ENCODE data around the gene CIDEA. TPM values are rescaled to one million over a fixed set of nuclear protein-coding genes. Genes with fewer than 3 reads are reported as not detected.

CIDEA gene, protein sequence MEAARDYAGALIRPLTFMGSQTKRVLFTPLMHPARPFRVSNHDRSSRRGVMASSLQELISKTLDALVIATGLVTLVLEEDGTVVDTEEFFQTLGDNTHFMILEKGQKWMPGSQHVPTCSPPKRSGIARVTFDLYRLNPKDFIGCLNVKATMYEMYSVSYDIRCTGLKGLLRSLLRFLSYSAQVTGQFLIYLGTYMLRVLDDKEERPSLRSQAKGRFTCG
- total RNA-seq: not detected

DNA sequence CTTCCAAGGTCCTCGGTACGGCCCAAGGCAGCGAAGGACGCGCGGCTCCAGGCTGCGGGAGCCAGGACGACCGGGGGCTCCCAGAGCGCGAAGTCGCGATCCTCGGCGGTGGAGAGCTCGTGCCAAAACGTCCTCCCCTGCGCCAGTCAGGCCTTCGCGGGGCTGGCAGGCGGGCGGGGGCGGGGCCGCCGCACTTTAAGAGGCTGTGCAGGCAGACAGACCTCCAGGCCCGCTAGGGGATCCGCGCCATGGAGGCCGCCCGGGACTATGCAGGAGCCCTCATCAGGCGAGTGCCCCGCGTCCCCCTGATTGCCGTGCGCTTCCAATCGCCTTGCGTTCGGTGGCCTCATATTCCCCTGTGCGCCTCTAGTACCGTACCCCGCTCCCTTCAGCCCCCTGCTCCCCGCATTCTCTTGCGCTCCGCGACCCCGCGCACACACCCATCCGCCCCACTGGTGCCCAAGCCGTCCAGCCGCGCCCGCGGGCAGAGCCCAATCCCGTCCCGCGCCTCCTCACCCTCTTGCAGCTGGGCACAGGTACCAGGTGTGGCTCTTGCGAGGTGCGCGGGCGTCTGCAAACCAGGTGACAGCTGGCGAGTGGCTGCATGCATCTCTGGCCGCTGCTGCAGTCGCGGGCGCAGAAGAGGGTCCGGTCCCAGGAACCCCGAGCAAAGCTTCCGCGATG, at the start of gene CIDEA:
TSS of gene CIDEA (plus strand) at position 226 of the 684 bp plus-strand sequence. CDS start at position 249, 23 bp downstream.

DNA sequence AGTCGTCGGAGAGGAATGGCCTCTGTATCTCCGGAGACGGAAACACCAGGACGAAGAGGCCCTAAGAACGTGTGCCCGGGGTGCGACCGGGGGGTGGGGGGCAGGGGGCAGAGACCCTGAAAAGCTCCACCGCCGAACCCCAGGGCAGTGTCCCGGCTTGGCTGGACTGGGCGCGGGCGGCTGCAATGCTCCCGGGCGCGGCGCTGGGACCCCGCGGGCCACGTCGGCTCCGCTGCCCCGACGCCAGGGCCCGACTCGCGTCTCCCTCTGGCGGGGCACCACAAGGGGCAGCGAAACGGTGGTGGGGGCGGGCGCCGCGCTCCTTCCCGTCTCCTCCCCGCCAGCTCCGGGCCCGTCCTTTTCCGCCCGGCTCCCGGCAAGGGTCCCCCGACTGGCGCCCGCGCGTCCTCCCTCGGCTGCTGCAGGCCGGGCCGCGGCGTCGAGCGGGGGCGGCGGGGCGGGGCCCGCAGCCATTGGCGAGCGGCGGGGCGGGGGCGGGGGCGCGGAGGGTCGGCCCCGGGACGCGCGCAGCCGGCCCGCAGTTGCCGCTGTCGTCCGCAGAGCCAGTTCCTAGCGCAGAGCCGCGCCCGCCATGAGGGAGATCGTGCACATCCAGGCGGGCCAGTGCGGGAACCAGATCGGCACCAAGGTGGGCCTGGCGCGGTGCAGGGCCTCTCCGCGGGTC, 53.7 kb downstream of the CIDEA start, which contains the start of gene TUBB6:
TSS of gene TUBB6 (plus strand) at position 541 of the 685 bp plus-strand sequence. CDS start at position 593, 52 bp downstream.

Other genes starting within 250 kb of the CIDEA start
- gene ANKRD62, start 160.5 kb upstream of the CIDEA start, total RNA-seq: not detected
- 1 to 10 TPM; 1.7 to 1.9 TPM for gene TUBB6, start 53.9 kb downstream of the CIDEA start, total RNA-seq
- gene AFG3L2, start 122.9 kb downstream of the CIDEA start, total RNA-seq: 10 to 100 TPM; 36.7 to 41.0 TPM
- 1 to 10 TPM; 2.0 to 2.9 TPM for gene PRELID3A, start 153.6 kb downstream of the CIDEA start, total RNA-seq